HG03039 (cell line): ENCODE measurements around the gene RNF41.
"Not testable (repeated sequence)": the region's sequence is repeated elsewhere in the genome, so short reads cannot be mapped to it uniquely, and the experiment has no call there.

ENCODE experiments used
- ATAC-seq: cut with Tn5 transposase; IDR thresholded peaks from one replicate; pipeline ENCODE4 v1.9.1; 2021; ENCODE audit warnings: mild to moderate bottlenecking, moderate library complexity; ENCODE audit not compliant: unreplicated experiment

The RNF41 gene

GRCh38 chr12:56213878-56214277 is 7.8 kb downstream of the RNF41 start:
- no peak for ATAC-seq

GRCh38 chr12:56212361-56212760 is 9.4 kb downstream of the RNF41 start:
- no peak for ATAC-seq

GRCh38 chr12:56208006-56208405 is 13.7 kb downstream of the RNF41 start:
- ATAC-seq = no peak

- no peak for ATAC-seq
Observed at GRCh38 chr12:56206452-56207166, 15.1 kb downstream of the RNF41 start.

GRCh38 chr12:56205445-56205844 is 16.3 kb downstream of the RNF41 start:
- ATAC-seq = no peak

- ATAC-seq = no peak
Observed at GRCh38 chr12:56204275-56204674, 17.4 kb downstream of the RNF41 start.

- ATAC-seq = no peak
Observed at GRCh38 chr12:56202838-56203237, 18.9 kb downstream of the RNF41 start.

GRCh38 chr12:56202366-56202765 is 19.4 kb downstream of the RNF41 start:
- no peak for ATAC-seq

- ATAC-seq = no peak
Observed at GRCh38 chr12:56198836-56199235, 22.9 kb downstream of the RNF41 start.

GRCh38 chr12:56197921-56198635 is 23.6 kb downstream of the RNF41 start:
- no peak for ATAC-seq

GRCh38 chr12:56196818-56197550 is 24.7 kb downstream of the RNF41 start:
- not testable (repeated sequence) for ATAC-seq

- no peak for ATAC-seq
Observed at GRCh38 chr12:56193025-56193578, 28.6 kb downstream of the RNF41 start.

- no peak for ATAC-seq
Observed at GRCh38 chr12:56192582-56192981, 29.1 kb downstream of the RNF41 start.

- ATAC-seq = no peak
Observed at GRCh38 chr12:56190695-56191155, 31.0 kb downstream of the RNF41 start.

GRCh38 chr12:56189918-56190694 is 31.6 kb downstream of the RNF41 start:
- peak; percentile 34 for ATAC-seq

GRCh38 chr12:56189099-56189917 is 32.4 kb downstream of the RNF41 start, which contains the start of gene SMARCC2:
Gene SMARCC2, minus strand, starts transcription at chr12:56189483. Its CDS starts 22 bp downstream, at chr12:56189461.
- ATAC-seq = peak; percentile 68

- ATAC-seq = no peak
Observed at GRCh38 chr12:56188778-56189098, 33.0 kb downstream of the RNF41 start.

- ATAC-seq = no peak
Observed at GRCh38 chr12:56188131-56188777, 33.5 kb downstream of the RNF41 start.

GRCh38 chr12:56186957-56187356 is 34.8 kb downstream of the RNF41 start:
- ATAC-seq = no peak
